T47D (cell line): ENCODE results near the gene BAG3.
A peak's percentile ranks its signal among the peaks of the same experiment; 100 is the strongest.
"Not testable (repeated sequence)": the region's sequence is repeated elsewhere in the genome, so short reads cannot be mapped to it uniquely, and the experiment has no call there.

ENCODE experiments used
- DNase-seq, 2 experiments: peaks; one replicate each; pipeline versions ENCODE4 v3.0.0 to v3.0.0-alpha.2; 2011 to 2012; ENCODE audit warnings: low read depth in 1 of 2, low spot score in 1 of 2
- JUND ChIP-seq: IDR thresholded peaks from 2 replicates; pipeline ENCODE4 v1.6.1; 2012; ENCODE audit warnings: low read depth
- in situ Hi-C: cut with HindIII; loops from 2 replicates; pipeline ENCODE4 v1.10.0; 2016; ENCODE audit warnings: low sequenced_read_pairs, low pct_unique_long_range_greater_than_20kb

BAG3 gene

GRCh38 chr10:119644205-119644814 is 6.9 kb upstream of the BAG3 start:
- no peak for DNase-seq
- in situ Hi-C loops, result no loop called here
- no peak for TF ChIP-seq JUND

- in situ Hi-C loops, result no loop called here
- no peak for TF ChIP-seq JUND
- DNase-seq, result no peak
These were observed 6.2 kb upstream of the BAG3 start for GRCh38 chr10:119644994-119645393.

GRCh38 chr10:119650062-119650461 is 1.1 kb upstream of the BAG3 start:
- TF ChIP-seq JUND, result no peak
- no peak for DNase-seq
- in situ Hi-C loops, result no loop called here

GRCh38 chr10:119651514-119652360 is 557 bp downstream of the BAG3 start:
- in situ Hi-C loops, result no loop called here
- no peak for TF ChIP-seq JUND
- no peak for DNase-seq

- TF ChIP-seq JUND, result no peak
- in situ Hi-C loops, result no loop called here
- peak; percentile 66 to 72 for DNase-seq
These were observed 1.2 kb downstream of the BAG3 start for GRCh38 chr10:119652361-119652730.

GRCh38 chr10:119653209-119653608 is 2.0 kb downstream of the BAG3 start:
- DNase-seq, result no peak
- in situ Hi-C loops, result no loop called here
- no peak for TF ChIP-seq JUND

GRCh38 chr10:119653916-119654315 is 2.7 kb downstream of the BAG3 start:
- TF ChIP-seq JUND, result no peak
- DNase-seq, result no peak
- in situ Hi-C loops, result no loop called here

GRCh38 chr10:119654540-119654939 is 3.4 kb downstream of the BAG3 start:
- DNase-seq, result peak in 1 of 2 experiments; percentile 54
- in situ Hi-C loops, result no loop called here
- no peak for TF ChIP-seq JUND

GRCh38 chr10:119655566-119656001 is 4.4 kb downstream of the BAG3 start:
- no peak for TF ChIP-seq JUND
- DNase-seq, result peak in 1 of 2 experiments; percentile 39
- in situ Hi-C loops, result no loop called here

- TF ChIP-seq JUND, result no peak
- in situ Hi-C loops, result no loop called here
- DNase-seq, result no peak
These were observed 5.6 kb downstream of the BAG3 start for GRCh38 chr10:119656760-119657159.

- in situ Hi-C loops, result no loop called here
- DNase-seq, result no peak
- TF ChIP-seq JUND, result no peak
These were observed 6.5 kb downstream of the BAG3 start for GRCh38 chr10:119657725-119658124.

GRCh38 chr10:119658274-119658673 is 7.1 kb downstream of the BAG3 start:
- in situ Hi-C loops, result no loop called here
- peak; percentile 38 to 71 for DNase-seq
- no peak for TF ChIP-seq JUND

- in situ Hi-C loops, result no loop called here
- no peak for TF ChIP-seq JUND
- no peak for DNase-seq
These were observed 8.8 kb downstream of the BAG3 start for GRCh38 chr10:119659951-119660350.

GRCh38 chr10:119662076-119662605 is 11.0 kb downstream of the BAG3 start:
- DNase-seq, in situ Hi-C loops: not testable (repeated sequence)
